Liver (tissue), 9 donors: ENCODE results near the gene TMEM131. TPM values are rescaled to one million over a fixed set of nuclear protein-coding genes. Genes with fewer than 3 reads are reported as not detected.

ENCODE experiments used
- DNase-seq: peaks from one replicate; pipeline ENCODE4 v3.0.0-alpha.2; 2017; ENCODE audit warnings: low spot score
- H3K27ac ChIP-seq, 2 donors: one replicate each; pipeline ENCODE4 v1.7.0; 2013; ENCODE audit warnings: inconsistent platforms in 2 of 2, low read length in 2 of 2, control low read depth in 1 of 2, low read depth in 1 of 2, mild to moderate bottlenecking in 1 of 2
- H3K27me3 ChIP-seq, 4 donors: one replicate each; pipeline versions ENCODE4 v1.6.1 to v1.7.0; 2013; ENCODE audit warnings: low read length in 3 of 4, inconsistent platforms in 1 of 4, mild to moderate bottlenecking in 1 of 4, moderate library complexity in 1 of 4; ENCODE audit not compliant: control insufficient read depth in 4 of 4, insufficient read depth in 4 of 4
- H3K36me3 ChIP-seq, 4 donors: one replicate each; pipeline versions ENCODE4 v1.6.1 to v1.7.0; 2013; ENCODE audit warnings: low read length in 3 of 4, mild to moderate bottlenecking in 3 of 4, low read depth in 1 of 4, moderate library complexity in 1 of 4; ENCODE audit not compliant: control insufficient read depth in 4 of 4, insufficient read depth in 3 of 4
- H3K4me1 ChIP-seq, 4 donors: one replicate each; pipeline versions ENCODE4 v1.6.1 to v1.7.0; 2013; ENCODE audit warnings: low read length in 3 of 4, mild to moderate bottlenecking in 3 of 4, moderate library complexity in 1 of 4; ENCODE audit not compliant: control insufficient read depth in 4 of 4, insufficient read depth in 4 of 4
- H3K4me3 ChIP-seq, 3 donors: one replicate each; pipeline versions ENCODE4 v1.6.1 to v1.7.0; 2013; ENCODE audit warnings: low read length in 3 of 3, control low read depth in 1 of 3, low read depth in 1 of 3, mild to moderate bottlenecking in 1 of 3
- H3K9ac ChIP-seq, 2 donors: one replicate each; pipeline ENCODE4 v1.7.0; 2013; ENCODE audit warnings: low read length in 2 of 2, mild to moderate bottlenecking in 2 of 2, moderate library complexity in 2 of 2, control low read depth in 1 of 2, low read depth in 1 of 2
- H3K9me3 ChIP-seq, 4 donors: one replicate each; pipeline versions ENCODE4 v1.6.1 to v1.7.0; 2013; ENCODE audit warnings: low read length in 3 of 4; ENCODE audit not compliant: control insufficient read depth in 4 of 4
- FOXA1 ChIP-seq: IDR thresholded peaks from 2 replicates; pipeline ENCODE4 v1.6.1; 2016; ENCODE audit warnings: antibody characterized with exemption
- FOXA2 ChIP-seq: IDR thresholded peaks from 2 replicates; pipeline ENCODE4 v1.6.1; 2016; ENCODE audit warnings: antibody characterized with exemption
- HNF4A ChIP-seq, 2 donors: conservative IDR thresholded peaks; 2 replicates each; pipeline ENCODE4 v1.6.1; 2016; ENCODE audit warnings: antibody characterized with exemption in 2 of 2, mild to moderate bottlenecking in 2 of 2
- HNF4G ChIP-seq: IDR thresholded peaks from 2 replicates; pipeline ENCODE4 v1.6.1; 2016; ENCODE audit warnings: antibody characterized with exemption
- JUND ChIP-seq, 2 donors: IDR thresholded peaks; 2 replicates each; pipeline ENCODE4 v1.6.1; 2016; ENCODE audit warnings: antibody characterized with exemption in 2 of 2
- RAD21 ChIP-seq, 2 donors: IDR thresholded peaks; 2 replicates each; pipeline ENCODE4 v1.6.1; 2016; ENCODE audit warnings: antibody characterized with exemption in 2 of 2, mild to moderate bottlenecking in 2 of 2
- RXRA ChIP-seq, 2 donors: IDR thresholded peaks; 2 replicates each; pipeline ENCODE4 v1.6.1; 2017 to 2018; ENCODE audit warnings: antibody characterized with exemption in 2 of 2, mild to moderate bottlenecking in 1 of 2
- SP1 ChIP-seq: IDR thresholded peaks from 2 replicates; pipeline ENCODE4 v1.6.1; 2018; ENCODE audit warnings: antibody characterized with exemption, mild to moderate bottlenecking
- TAF1 ChIP-seq: conservative IDR thresholded peaks from 2 replicates; pipeline ENCODE4 v1.6.1; 2016; ENCODE audit warnings: antibody characterized with exemption, mild to moderate bottlenecking
- YY1 ChIP-seq: IDR thresholded peaks from 2 replicates; pipeline ENCODE4 v1.6.1; 2016; ENCODE audit warnings: antibody characterized with exemption, mild to moderate bottlenecking
- polyA plus RNA-seq, 2 donors: library from polyadenylated mRNA; stranded (reverse) in 1 of 2; unstranded in 1 of 2; fragments of 200-250 nt in 1 of 2; fragments of >200 nt in 1 of 2; fragmentation: Nextera tagmentation in 1 of 2; extraction: Ambion mirVana in 1 of 2; gene quantifications; one replicate each; pipeline versions ENCODE4 v1.2.1 to v1.2.3, GENCODE V29; 2013 to 2015
- total RNA-seq, 2 donors: library from RNA; depleted of rRNA; stranded (reverse); fragments of >200 nt; gene quantifications; one replicate each; pipeline ENCODE4 v1.2.3, GENCODE V29; 2014
- TF ChIP-seq, protein P1 (sequence below): fragments of 150-350 bp; IDR thresholded peaks from 2 replicates; pipeline ENCODE4 v1.5.1; 2017; ENCODE audit warnings: improper control_type of control experiment, low read depth, low read length; ENCODE audit not compliant: missing input control
- TF ChIP-seq, protein P2 (sequence below): IDR thresholded peaks from 2 replicates; pipeline ENCODE4 v1.6.1; 2016; ENCODE audit warnings: antibody characterized with exemption
- TF ChIP-seq, protein P3 (sequence below): IDR thresholded peaks from 2 replicates; pipeline ENCODE4 v1.6.1; 2016; ENCODE audit warnings: antibody characterized with exemption
- TF ChIP-seq, protein P4 (sequence below): IDR thresholded peaks from 2 replicates; pipeline ENCODE4 v1.6.1; 2016; ENCODE audit warnings: antibody characterized with exemption, mild to moderate bottlenecking
- TF ChIP-seq, protein P5 (sequence below): IDR thresholded peaks from 2 replicates; pipeline ENCODE4 v1.6.1; 2016; ENCODE audit warnings: antibody characterized with exemption
- donor health status: healthy.
- donor health status: healthy.
- donor health status: healthy.
- donor health status: healthy.
- donor health status: healthy.

TMEM131 gene
- total and polyA plus RNA-seq, 4 donors = 6.1 to 22.8 (median 11.2) TPM

DNA sequence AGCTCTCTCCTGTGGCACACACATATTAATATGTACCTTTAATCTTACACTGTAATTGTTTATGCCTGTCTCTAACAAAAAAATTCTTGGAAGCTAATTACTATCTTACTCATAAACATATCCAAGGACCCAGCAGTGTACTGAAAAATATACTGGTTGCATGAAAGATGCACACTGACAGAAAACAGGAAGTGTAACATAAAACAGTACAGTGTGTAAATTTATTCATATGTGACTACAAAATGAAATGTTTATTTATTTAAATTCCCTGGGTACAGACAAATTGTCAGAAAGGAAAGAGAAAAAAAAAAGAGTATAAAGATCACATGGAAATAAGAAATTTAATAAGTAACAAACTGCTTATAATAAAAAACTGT is 28.5 kb downstream of the TMEM131 start:
- no peak overlapping the region for H3K9ac ChIP-seq

More for the DNA sequence above, 28.5 kb downstream of the TMEM131 start:
- no peak for DNase-seq
- Histone ChIP-seq H3K27ac (no peak overlapping the region), H3K4me3 (no peak overlapping the region), H3K9me3 (no peaks in the 10 kb centered on the region), H3K36me3 (no peaks in the 10 kb centered on the region), H3K4me1 (peaks cover 8 to 46% (median 25%) of the 10 kb centered on the region in 4 donors), H3K27me3 (no peaks in the 10 kb centered on the region)
- TF ChIP-seq, protein P1, sequence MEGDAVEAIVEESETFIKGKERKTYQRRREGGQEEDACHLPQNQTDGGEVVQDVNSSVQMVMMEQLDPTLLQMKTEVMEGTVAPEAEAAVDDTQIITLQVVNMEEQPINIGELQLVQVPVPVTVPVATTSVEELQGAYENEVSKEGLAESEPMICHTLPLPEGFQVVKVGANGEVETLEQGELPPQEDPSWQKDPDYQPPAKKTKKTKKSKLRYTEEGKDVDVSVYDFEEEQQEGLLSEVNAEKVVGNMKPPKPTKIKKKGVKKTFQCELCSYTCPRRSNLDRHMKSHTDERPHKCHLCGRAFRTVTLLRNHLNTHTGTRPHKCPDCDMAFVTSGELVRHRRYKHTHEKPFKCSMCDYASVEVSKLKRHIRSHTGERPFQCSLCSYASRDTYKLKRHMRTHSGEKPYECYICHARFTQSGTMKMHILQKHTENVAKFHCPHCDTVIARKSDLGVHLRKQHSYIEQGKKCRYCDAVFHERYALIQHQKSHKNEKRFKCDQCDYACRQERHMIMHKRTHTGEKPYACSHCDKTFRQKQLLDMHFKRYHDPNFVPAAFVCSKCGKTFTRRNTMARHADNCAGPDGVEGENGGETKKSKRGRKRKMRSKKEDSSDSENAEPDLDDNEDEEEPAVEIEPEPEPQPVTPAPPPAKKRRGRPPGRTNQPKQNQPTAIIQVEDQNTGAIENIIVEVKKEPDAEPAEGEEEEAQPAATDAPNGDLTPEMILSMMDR = no peak
- TF ChIP-seq HNF4A (conservative IDR thresholded peaks at IDR 0.05) (no peak), SP1 (no peak), FOXA1 (no peak), RXRA (IDR thresholded peaks at IDR 0.05) (no peak), JUND (IDR thresholded peaks at IDR 0.05) (no peak), HNF4G (no peak), TAF1 (no peak), RAD21 (IDR thresholded peaks at IDR 0.05) (no peak), YY1 (no peak), FOXA2 (no peak)
- TF ChIP-seq, protein P2, sequence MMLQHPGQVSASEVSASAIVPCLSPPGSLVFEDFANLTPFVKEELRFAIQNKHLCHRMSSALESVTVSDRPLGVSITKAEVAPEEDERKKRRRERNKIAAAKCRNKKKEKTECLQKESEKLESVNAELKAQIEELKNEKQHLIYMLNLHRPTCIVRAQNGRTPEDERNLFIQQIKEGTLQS = no peak
- TF ChIP-seq, protein P3, sequence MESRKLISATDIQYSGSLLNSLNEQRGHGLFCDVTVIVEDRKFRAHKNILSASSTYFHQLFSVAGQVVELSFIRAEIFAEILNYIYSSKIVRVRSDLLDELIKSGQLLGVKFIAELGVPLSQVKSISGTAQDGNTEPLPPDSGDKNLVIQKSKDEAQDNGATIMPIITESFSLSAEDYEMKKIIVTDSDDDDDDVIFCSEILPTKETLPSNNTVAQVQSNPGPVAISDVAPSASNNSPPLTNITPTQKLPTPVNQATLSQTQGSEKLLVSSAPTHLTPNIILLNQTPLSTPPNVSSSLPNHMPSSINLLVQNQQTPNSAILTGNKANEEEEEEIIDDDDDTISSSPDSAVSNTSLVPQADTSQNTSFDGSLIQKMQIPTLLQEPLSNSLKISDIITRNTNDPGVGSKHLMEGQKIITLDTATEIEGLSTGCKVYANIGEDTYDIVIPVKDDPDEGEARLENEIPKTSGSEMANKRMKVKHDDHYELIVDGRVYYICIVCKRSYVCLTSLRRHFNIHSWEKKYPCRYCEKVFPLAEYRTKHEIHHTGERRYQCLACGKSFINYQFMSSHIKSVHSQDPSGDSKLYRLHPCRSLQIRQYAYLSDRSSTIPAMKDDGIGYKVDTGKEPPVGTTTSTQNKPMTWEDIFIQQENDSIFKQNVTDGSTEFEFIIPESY = no peak
- TF ChIP-seq, protein P4, sequence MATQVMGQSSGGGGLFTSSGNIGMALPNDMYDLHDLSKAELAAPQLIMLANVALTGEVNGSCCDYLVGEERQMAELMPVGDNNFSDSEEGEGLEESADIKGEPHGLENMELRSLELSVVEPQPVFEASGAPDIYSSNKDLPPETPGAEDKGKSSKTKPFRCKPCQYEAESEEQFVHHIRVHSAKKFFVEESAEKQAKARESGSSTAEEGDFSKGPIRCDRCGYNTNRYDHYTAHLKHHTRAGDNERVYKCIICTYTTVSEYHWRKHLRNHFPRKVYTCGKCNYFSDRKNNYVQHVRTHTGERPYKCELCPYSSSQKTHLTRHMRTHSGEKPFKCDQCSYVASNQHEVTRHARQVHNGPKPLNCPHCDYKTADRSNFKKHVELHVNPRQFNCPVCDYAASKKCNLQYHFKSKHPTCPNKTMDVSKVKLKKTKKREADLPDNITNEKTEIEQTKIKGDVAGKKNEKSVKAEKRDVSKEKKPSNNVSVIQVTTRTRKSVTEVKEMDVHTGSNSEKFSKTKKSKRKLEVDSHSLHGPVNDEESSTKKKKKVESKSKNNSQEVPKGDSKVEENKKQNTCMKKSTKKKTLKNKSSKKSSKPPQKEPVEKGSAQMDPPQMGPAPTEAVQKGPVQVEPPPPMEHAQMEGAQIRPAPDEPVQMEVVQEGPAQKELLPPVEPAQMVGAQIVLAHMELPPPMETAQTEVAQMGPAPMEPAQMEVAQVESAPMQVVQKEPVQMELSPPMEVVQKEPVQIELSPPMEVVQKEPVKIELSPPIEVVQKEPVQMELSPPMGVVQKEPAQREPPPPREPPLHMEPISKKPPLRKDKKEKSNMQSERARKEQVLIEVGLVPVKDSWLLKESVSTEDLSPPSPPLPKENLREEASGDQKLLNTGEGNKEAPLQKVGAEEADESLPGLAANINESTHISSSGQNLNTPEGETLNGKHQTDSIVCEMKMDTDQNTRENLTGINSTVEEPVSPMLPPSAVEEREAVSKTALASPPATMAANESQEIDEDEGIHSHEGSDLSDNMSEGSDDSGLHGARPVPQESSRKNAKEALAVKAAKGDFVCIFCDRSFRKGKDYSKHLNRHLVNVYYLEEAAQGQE = no peak
- TF ChIP-seq, protein P5, sequence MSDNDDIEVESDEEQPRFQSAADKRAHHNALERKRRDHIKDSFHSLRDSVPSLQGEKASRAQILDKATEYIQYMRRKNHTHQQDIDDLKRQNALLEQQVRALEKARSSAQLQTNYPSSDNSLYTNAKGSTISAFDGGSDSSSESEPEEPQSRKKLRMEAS = no peak
